Activated CD8-positive, alpha-beta T cell treated with anti-CD3 and anti-CD28 coated beads, Interleukin-2, amount 10 ng/mL, durations not matched to agents 7 days and 5 days (primary cell): ENCODE measurements around the gene LPXN. TPM values are rescaled to one million over a fixed set of nuclear protein-coding genes. Genes with fewer than 3 reads are reported as not detected.

ENCODE experiments used
- ATAC-seq: fragments of 150-1000 bp; cut with Tn5 transposase; one replicate; pipeline ENCODE4 v1.10.0; 2021; ENCODE audit warnings: moderate library complexity
- CTCF ChIA-PET: fragments of 350-600 bp; sonication (Branson Sonifier 250); formaldehyde crosslinking; loops from one replicate; lab custom pipeline; 2021; ENCODE audit warnings: antibody characterized with exemption; lab: Charles Lee
- POLR2A ChIA-PET: fragments of 350-600 bp; sonication (Branson Sonifier 250); formaldehyde crosslinking; loops from one replicate; lab custom pipeline; 2021; ENCODE audit warnings: antibody characterized with exemption; lab: Charles Lee
- DNase-seq: peaks from one replicate; pipeline ENCODE4 v3.0.0-alpha.2; 2020
- H3K27ac Mint-ChIP-seq: one replicate; pipeline ENCODE4 v1.8.0; 2021; ENCODE audit warnings: mild to moderate bottlenecking, mixed read lengths
- H3K27me3 Mint-ChIP-seq: one replicate; pipeline ENCODE4 v1.8.0; 2021; ENCODE audit warnings: low read depth, mixed read lengths
- H3K36me3 Mint-ChIP-seq: one replicate; pipeline ENCODE4 v1.8.0; 2021; ENCODE audit warnings: low read depth, mixed read lengths
- H3K4me1 Mint-ChIP-seq: one replicate; pipeline ENCODE4 v1.8.0; 2021; ENCODE audit warnings: low read depth, mixed read lengths
- H3K4me3 Mint-ChIP-seq: one replicate; pipeline ENCODE4 v1.8.0; 2021; ENCODE audit warnings: mild to moderate bottlenecking, mixed read lengths
- H3K9me3 Mint-ChIP-seq: one replicate; pipeline ENCODE4 v1.8.0; 2022; ENCODE audit warnings: mixed read lengths; ENCODE audit not compliant: insufficient read depth
- total RNA-seq, 2 experiments: library from RNA; stranded (reverse); gene quantifications; one replicate each; pipeline ENCODE4 v1.2.3, GENCODE V29; 2021

The LPXN gene
- total RNA-seq, 2 experiments from 2014 or later, result 159 to 169 TPM

- no peaks in the 10 kb centered on the region for H3K9me3 Mint-ChIP-seq
- DNase-seq, result no peak
- H3K4me3 Mint-ChIP-seq, result no peak overlapping the region
- POLR2A ChIA-PET, result no interaction called here
- peaks cover 70% of the 10 kb centered on the region for H3K36me3 Mint-ChIP-seq
- CTCF ChIA-PET, result interaction anchor here (3.3 kb wide), 1 partner anchor 32 kb away, joined by 12 read pairs; no protein-coding TSS in a partner anchor
- no peak for ATAC-seq
- H3K27ac Mint-ChIP-seq, result no peak overlapping the region
- H3K27me3 Mint-ChIP-seq, result no peaks in the 10 kb centered on the region
- peaks cover 67% of the 10 kb centered on the region for H3K4me1 Mint-ChIP-seq
Observed at GRCh38 chr11:58600510-58600909, 24.9 kb upstream of the LPXN start.

- H3K27ac Mint-ChIP-seq, result no peak overlapping the region
- H3K4me3 Mint-ChIP-seq, result no peak overlapping the region
- ChIA-PET CTCF (interaction anchor here (0.6 to 3.0 kb wide), 9 partner anchors 9 to 72 kb away, joined by 3 to 16 read pairs (median 4); no protein-coding TSS in a partner anchor), POLR2A (interaction anchor here (1.0 to 1.1 kb wide), 2 partner anchors 22 to 25 kb away, joined by 3 to 4 read pairs; partner anchors contain the start of gene LPXN)
- no peaks in the 10 kb centered on the region for H3K27me3 Mint-ChIP-seq
- peaks cover 56% of the 10 kb centered on the region for H3K36me3 Mint-ChIP-seq
- H3K4me1 Mint-ChIP-seq, result peaks cover 53% of the 10 kb centered on the region
- ATAC-seq (no peak), DNase-seq (no peak)
- no peaks in the 10 kb centered on the region for H3K9me3 Mint-ChIP-seq
Observed at GRCh38 chr11:58597486-58598144, 22.0 kb upstream of the LPXN start.

DNA sequence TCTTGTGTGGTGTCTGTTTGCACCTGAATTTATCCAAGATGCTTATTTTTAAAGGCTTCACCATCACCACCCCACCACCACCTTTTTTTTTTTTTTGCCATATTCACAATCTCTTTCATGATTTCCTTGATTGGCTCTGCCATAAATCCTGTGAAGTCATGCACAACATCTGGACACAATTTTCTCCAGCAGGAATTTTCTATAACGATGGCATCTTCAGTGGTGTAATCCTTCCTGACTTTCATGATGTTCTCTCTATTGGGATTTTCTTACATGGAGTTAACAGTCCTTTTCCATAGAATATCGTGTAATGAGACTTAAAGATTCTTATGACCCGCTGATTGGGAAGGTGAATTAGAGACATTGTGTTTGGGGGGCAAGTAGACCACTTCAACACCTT, 21.0 kb upstream of the LPXN start:
- POLR2A ChIA-PET, result interaction anchor here (1.1 kb wide), 1 partner anchor 24 kb away, joined by 3 read pairs; no protein-coding TSS in a partner anchor
- H3K36me3 Mint-ChIP-seq, result peaks cover 53% of the 10 kb centered on the region
- H3K9me3 Mint-ChIP-seq, result no peaks in the 10 kb centered on the region
- no peak for ATAC-seq
- no peak overlapping the region for H3K4me3 Mint-ChIP-seq
- peak overlapping the region; percentile 40 for H3K27ac Mint-ChIP-seq
- H3K27me3 Mint-ChIP-seq, result no peaks in the 10 kb centered on the region
- H3K4me1 Mint-ChIP-seq, result peaks cover 59% of the 10 kb centered on the region
- no peak for DNase-seq
- CTCF ChIA-PET, result interaction anchor here (0.9 to 3.0 kb wide), 6 partner anchors 10 to 33 kb away, joined by 3 to 16 read pairs (median 6); no protein-coding TSS in a partner anchor

DNA sequence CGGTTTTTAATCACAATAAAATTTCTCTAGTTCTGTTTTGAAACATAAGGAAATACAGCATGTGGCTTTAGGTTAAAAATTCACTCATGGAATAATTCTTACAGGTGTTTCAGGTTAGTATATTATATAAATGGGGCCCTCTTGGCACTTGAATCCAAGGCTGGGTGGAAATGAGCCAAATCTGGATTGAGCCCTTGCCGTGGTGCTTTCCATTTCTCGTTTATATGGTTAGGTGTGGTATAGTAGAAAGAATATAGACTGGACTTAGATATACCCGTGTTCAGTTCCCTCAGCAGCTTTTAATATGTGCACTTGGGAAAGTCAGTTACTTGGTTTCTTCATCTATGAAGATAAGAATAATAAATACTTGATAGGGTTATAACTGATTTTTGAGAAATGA, 19.2 kb upstream of the LPXN start:
- Mint-ChIP-seq H3K27me3 (no peaks in the 10 kb centered on the region), H3K9me3 (no peaks in the 10 kb centered on the region), H3K4me3 (no peak overlapping the region), H3K4me1 (peaks cover 48% of the 10 kb centered on the region), H3K36me3 (peaks cover 49% of the 10 kb centered on the region), H3K27ac (no peak overlapping the region)
- ATAC-seq, result no peak
- ChIA-PET CTCF (interaction anchor here (1.3 to 1.6 kb wide), 3 partner anchors 27 to 34 kb away, joined by 3 to 4 read pairs (median 4); no protein-coding TSS in a partner anchor), POLR2A (no interaction called here)
- DNase-seq, result no peak

- ATAC-seq (no peak), DNase-seq (no peak)
- H3K4me1 Mint-ChIP-seq, result peaks cover 39% of the 10 kb centered on the region
- ChIA-PET POLR2A (no interaction called here), CTCF (no interaction called here)
- H3K27me3 Mint-ChIP-seq, result no peaks in the 10 kb centered on the region
- H3K36me3 Mint-ChIP-seq, result peaks cover 47% of the 10 kb centered on the region
- no peak overlapping the region for H3K4me3 Mint-ChIP-seq
- H3K9me3 Mint-ChIP-seq, result no peaks in the 10 kb centered on the region
- H3K27ac Mint-ChIP-seq, result no peak overlapping the region
Observed at GRCh38 chr11:58592760-58593472, 17.3 kb upstream of the LPXN start.

DNA sequence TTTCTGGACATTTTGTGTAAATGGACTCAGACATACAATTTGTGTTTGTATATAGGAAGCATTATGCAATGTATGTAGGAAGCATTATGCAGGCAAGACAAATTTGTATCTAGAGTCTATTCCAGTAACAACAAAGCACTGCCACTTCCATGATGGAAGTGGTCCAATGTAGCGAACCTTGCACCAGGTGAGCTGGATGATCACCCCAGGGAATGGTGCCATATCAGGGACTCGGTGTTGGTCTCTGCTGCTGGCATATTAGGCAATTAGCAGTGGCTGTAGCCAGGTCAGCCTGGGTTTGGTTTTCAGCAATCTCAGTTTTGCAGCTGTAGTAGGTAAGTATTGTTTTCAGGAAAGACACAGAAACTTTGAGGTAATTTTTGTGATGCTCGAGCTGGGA, 16.0 kb upstream of the LPXN start:
- Mint-ChIP-seq H3K36me3 (peaks cover 49% of the 10 kb centered on the region), H3K9me3 (no peaks in the 10 kb centered on the region), H3K27ac (no peak overlapping the region), H3K27me3 (no peaks in the 10 kb centered on the region), H3K4me1 (peaks cover 30% of the 10 kb centered on the region), H3K4me3 (no peak overlapping the region)
- CTCF ChIA-PET, result no interaction called here
- no peak for DNase-seq
- POLR2A ChIA-PET, result no interaction called here
- ATAC-seq, result no peak

- Mint-ChIP-seq H3K36me3 (peaks cover 42% of the 10 kb centered on the region), H3K27me3 (no peaks in the 10 kb centered on the region)
- POLR2A ChIA-PET, result no interaction called here
Observed at GRCh38 chr11:58586998-58587397, 11.3 kb upstream of the LPXN start.

DNA sequence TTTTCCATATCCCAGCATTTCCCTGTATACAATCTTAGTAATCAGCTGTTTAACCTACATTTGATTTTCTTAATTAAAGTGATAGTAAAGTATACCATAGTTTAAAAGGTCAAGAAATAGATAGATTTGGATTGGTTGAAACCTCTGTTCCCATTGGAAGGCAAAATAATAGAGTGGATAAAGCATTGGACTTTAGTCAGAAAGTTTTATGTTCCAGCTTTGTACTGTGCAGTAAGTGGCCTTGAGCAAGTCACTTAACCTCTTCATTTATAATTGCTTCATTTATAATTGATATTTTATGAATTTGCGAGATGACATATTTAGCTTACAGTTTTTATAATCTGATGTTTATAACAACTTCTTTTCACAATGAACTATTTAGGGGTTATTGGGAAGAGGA, 6.8 kb upstream of the LPXN start:
- peaks cover 38% of the 10 kb centered on the region for H3K36me3 Mint-ChIP-seq
- H3K4me1 Mint-ChIP-seq, result peaks cover 39% of the 10 kb centered on the region
- H3K9me3 Mint-ChIP-seq, result no peaks in the 10 kb centered on the region
- no peak for DNase-seq
- ChIA-PET POLR2A (no interaction called here), CTCF (interaction anchor here (0.7 to 8.1 kb wide), 7 partner anchors 14 to 781 kb away, joined by 3 to 100 read pairs (median 4); no protein-coding TSS in a partner anchor)
- H3K27ac Mint-ChIP-seq, result no peak overlapping the region
- no peak for ATAC-seq
- H3K27me3 Mint-ChIP-seq, result no peaks in the 10 kb centered on the region
- peak overlapping the region; percentile 12 for H3K4me3 Mint-ChIP-seq

More at GRCh38 chr11:58586998-58587397, 11.3 kb upstream of the LPXN start:
- ATAC-seq (no peak), DNase-seq (no peak)
- Mint-ChIP-seq H3K27ac (no peak overlapping the region), H3K4me3 (no peak overlapping the region), H3K4me1 (peaks cover 31% of the 10 kb centered on the region), H3K9me3 (no peaks in the 10 kb centered on the region)
- CTCF ChIA-PET, result interaction anchor here (1.2 to 2.4 kb wide), 4 partner anchors 10 to 43 kb away, joined by 4 to 13 read pairs (median 8); partner anchors contain the start of gene LPXN

DNA sequence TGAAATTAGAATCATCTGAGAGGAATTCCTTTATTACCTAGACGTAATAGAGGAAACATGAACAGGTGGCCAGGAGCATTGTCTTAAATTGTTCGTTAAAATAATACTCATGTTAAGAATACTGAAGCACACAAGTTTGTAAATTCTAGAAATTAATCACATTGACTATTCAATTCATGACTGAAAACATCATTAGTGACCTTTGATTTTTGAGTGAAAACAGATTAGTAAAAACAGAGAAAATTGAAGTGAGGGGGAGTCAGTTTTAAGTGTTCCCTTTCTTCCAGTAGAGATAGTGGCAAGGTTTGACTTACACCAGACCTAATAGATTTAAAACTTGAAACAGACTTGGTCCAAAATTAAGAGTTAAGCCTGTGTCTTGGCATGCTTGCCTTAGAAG, 4.7 kb upstream of the LPXN start:
- H3K27me3 Mint-ChIP-seq, result no peaks in the 10 kb centered on the region
- POLR2A ChIA-PET, result interaction anchor here (1.0 kb wide), 1 partner anchor 980 kb away, joined by 4 read pairs; no protein-coding TSS in a partner anchor
- H3K27ac Mint-ChIP-seq, result peak overlapping the region; percentile 91
- H3K4me3 Mint-ChIP-seq, result peak overlapping the region; percentile 85
- H3K36me3 Mint-ChIP-seq, result peaks cover 25% of the 10 kb centered on the region
- peaks cover 47% of the 10 kb centered on the region for H3K4me1 Mint-ChIP-seq
- no peaks in the 10 kb centered on the region for H3K9me3 Mint-ChIP-seq
- no peak for DNase-seq
- ATAC-seq, result no peak
- CTCF ChIA-PET, result interaction anchor here (1.0 to 8.1 kb wide), 3 partner anchors 12 to 37 kb away, joined by 3 to 100 read pairs (median 4); no protein-coding TSS in a partner anchor

GRCh38 chr11:58579192-58580129, 3.8 kb upstream of the LPXN start:
- Mint-ChIP-seq H3K27me3 (no peaks in the 10 kb centered on the region), H3K36me3 (peaks cover 31% of the 10 kb centered on the region), H3K9me3 (no peaks in the 10 kb centered on the region), H3K4me1 (peaks cover 47% of the 10 kb centered on the region), H3K27ac (peak overlapping the region; percentile 100), H3K4me3 (peak overlapping the region; percentile 85)
- DNase-seq (peak; percentile 94), ATAC-seq (peak; percentile 53)
- POLR2A ChIA-PET, result interaction anchor here (1.0 to 3.0 kb wide), 3 partner anchors 11 to 981 kb away, joined by 4 to 23 read pairs (median 9); no protein-coding TSS in a partner anchor
- CTCF ChIA-PET, result interaction anchor here (1.0 to 8.1 kb wide), 4 partner anchors 11 to 55 kb away, joined by 3 to 100 read pairs (median 10); no protein-coding TSS in a partner anchor
